NCI-H1092 (cell line): ENCODE results near the gene DAP3.
"Not testable (repeated sequence)": the region's sequence is repeated elsewhere in the genome, so short reads cannot be mapped to it uniquely, and the experiment has no call there.

Source experiments
- DNase-seq: peaks from one replicate; lab custom pipeline; 2025; lab: John Stamatoyannopoulos, UW

Gene DAP3

DNA sequence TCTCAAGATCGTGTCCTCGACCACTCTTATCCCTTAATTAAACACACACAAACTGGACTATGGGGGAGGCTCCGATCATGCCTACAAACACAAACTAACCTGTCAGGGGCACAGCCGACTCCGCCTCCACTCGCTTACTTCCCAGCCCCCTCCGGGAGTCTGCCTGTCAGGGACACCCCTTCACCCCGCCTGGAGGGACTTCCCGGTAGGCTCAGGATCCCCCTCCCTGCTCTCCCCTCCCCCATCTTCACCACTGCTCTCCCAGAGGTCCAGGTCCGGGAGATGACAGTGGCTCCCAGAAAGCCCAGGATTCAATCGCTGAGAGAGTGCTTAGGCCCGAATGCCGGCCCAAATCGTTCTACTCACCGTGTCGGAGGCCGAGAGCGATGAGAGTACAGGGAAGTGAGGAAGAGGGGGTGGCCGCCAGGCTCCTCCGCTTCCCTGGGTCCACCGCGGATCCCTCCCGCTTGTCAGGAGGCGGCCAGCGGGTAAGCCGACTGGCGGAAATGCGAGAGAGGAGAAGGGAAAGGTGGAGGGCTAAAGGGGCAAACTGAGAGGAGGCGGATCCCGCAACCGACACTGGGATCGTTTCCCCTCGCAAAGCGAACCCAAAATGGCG lies 1.1 kb upstream of the DAP3 start:
- DNase-seq, result not testable (repeated sequence)

DNA sequence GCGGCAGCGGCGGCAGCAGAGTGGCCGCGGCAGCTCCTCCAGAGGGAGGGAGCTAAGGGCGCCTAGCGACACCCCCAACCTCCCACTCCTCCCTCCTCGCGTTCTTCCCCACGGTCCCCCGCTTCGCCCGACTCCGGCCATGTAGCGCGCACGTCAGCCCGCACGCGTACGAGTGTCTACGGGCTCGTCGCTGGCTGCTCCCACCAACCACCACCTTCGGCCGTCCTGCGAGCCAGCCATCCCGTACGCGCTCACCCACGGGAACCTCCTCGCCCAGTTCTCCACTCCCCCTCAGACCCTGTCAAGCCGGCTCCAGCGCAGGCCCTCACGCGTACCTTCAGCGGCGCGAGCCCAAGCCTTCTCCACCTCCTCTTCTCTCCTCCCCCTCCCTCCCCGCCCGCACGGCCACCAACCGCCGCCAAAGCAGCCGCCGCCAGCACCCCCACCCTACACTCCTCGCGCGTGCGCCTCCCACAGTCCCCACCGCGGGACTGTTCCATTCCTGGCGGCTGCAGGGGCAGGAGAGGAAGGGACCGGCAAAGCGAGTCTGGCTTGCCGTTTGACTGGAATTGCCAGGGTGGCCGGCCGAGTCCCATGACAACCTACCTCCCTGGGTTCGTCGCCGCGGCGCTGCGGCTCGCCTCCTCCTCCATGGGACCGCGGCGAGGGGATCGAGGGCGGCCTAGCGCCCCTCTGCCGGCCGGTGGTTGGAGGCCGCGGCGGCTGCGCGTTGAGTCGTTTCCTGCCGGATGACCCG lies 389 bp upstream of the DAP3 start, which contains the start of gene YY1AP1:
TSS of gene YY1AP1 (minus strand) at position 451 of the 757 bp plus-strand sequence. CDS start 8,338 bp downstream, outside the sequence.
- peak; percentile 84 for DNase-seq

DNA sequence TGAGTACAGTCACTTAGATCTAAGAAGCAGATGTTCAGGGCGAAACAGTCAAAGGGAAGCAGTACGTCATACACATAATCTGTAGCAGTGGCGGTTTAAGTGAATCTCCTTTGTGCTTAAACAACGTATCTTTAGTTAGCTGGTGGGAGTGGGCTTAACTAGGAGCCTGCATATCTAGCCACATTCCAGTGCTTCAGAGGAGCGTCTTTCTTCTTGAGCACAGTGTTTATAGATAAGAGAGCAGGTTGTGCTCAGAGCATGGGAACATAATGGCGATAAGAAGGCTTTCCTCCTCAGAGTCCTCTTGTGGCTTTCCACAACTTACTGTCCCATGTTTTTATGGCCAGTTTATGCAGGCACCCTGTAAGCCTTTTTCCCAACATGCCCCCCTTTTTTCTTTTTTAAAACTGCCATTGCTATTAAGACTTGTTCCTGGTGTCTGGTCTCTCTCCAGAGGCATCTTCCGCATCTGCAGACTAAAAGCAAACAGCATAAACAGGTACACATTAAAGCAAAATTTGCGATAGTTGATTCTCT lies 3.2 kb downstream of the DAP3 start:
- no peak for DNase-seq

DNA sequence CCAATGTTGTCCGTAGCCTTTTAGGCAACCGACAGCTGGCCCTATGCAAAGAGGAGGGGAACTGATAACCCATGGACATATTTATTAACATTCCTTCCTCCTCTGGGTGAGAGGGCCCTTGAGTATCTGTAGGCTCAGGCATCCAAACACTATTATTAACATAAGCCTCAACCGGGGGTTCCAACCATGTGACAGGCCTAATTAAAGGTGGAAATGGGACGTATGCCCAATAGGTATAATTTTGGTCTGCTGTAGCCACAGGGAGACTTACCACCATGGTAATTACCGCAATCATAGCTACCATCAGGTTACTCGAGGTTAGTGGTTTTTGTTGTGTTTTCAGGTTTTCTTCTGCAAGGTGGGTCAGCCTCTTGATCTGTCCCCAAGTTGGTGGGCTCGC lies 5.3 kb downstream of the DAP3 start:
- no peak for DNase-seq

DNA sequence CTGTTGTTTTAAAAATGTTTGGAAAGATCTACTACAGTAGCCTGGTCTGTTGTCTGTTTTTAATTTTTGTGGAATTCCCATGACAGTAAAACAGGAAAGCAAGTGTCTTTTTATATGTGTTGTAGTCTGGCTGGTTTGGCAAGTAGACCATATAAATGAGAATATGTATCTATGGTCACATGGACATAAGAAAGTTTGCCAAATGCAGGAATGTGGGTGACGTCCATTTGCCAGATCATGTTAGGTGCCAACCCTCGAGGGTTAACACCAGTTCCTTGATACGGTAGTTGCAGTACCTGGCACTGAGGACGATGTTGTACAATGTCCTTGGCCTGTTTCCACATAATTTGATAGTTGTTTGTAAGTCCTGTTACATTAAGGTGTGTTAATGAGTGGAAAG lies 6.2 kb downstream of the DAP3 start:
- DNase-seq, result no peak

DNA sequence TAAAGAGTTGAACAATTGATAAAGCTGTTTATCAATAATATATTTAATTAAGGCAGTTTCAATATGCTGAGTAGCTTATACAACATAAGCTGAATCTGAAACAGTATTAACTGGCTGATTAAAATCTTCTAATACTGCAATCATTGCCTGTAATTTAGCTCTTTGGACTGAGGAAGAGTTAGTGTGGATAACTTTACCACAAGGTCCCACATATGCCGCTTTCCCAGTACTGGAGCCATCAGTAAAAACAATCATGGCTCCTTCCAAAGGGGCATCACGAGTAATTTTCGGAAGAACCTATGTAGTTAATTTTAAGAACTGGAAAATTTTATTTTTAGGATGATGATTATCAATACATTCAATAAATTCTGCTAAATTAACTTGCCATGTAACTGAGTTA lies 6.7 kb downstream of the DAP3 start:
- DNase-seq, result no peak

DNA sequence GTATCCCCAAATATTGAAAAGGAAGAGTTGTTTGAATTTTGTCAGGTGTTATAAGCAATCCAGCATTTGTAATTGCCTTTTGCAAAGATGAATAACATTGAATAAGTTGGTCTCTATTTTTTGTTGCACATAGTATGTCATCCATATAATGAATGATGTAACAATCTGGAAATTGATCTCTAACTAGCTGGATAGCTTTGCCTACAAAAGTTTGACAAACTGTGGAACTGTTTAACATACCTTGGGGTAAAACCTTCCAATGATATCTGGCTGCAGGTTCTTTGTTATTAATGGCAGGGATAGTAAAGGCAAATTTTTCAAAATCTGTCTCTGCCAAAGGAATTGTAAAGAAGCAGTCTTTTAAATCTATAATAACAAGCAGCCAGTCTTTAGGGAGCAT lies 7.6 kb downstream of the DAP3 start:
- DNase-seq, result no peak

DNA sequence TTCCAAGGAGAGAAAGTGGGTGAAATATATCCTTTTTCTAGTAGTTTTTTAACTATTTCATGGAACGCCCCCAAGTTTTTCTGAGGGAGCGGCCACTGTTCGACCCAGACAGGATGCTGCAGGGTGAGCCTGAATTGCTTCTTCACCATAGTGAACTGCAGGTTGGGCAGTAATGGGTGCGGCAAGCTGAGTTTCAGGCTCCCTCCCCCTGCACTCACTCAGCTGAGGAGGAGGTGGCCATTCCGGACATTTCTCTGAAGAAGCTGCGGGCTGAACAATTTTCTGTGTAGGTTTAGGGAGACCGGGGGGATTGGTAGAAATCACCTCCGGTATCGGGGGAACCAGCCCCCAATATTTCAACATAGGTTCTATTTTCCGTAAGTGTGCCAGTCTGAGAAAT lies 8.2 kb downstream of the DAP3 start:
- DNase-seq, result no peak

DNA sequence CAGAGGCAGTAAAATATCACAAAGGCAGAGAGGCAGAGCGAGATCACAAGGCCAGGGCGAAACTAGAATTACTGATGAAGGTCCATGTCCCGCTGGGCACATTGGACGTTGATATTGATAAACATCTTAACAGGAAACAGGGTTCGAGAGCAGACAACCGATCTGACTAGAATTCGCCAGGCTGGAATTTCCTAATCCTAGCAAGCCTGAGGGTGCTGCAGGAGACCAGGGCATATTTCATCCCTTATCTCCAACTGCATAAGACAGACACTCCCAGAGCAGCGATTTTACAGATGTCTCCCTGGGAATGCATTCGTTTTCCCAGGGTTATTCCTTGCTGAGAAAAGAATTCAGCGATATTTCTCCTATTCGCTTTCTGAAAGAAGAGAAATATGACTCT lies 8.7 kb downstream of the DAP3 start:
- DNase-seq, result not testable (repeated sequence)

DNA sequence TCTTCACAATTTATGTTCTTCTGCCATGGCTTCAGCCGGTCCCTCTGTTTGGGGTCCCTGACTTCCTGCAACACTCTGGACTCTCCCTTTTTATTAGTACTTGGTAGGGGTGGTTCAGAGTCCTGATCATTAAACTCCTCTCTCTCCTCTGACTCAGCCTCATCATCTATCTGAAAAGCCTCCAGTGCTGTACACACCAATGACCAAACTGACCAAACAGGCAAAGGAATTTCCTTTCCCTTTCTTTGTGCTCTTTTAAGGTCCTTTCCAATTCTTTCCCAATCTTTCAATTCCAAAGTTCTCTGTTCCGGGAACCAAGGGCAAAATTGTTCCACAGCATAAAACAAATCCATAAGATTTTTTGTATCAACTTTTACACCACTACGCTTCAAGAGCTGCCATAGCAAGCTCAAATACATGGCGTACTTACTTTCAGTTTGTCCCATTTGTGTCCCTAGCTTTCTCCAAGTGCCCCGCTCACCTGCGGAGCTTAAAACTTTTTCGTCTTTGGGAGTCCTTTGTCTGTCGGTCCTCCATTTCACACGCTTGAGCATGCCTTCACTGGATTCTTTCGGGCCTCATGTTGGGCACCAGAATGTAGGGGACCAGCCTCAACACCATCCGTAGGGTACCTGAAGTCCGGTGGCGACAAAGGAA lies 9.6 kb downstream of the DAP3 start:
- no peak for DNase-seq

DNA sequence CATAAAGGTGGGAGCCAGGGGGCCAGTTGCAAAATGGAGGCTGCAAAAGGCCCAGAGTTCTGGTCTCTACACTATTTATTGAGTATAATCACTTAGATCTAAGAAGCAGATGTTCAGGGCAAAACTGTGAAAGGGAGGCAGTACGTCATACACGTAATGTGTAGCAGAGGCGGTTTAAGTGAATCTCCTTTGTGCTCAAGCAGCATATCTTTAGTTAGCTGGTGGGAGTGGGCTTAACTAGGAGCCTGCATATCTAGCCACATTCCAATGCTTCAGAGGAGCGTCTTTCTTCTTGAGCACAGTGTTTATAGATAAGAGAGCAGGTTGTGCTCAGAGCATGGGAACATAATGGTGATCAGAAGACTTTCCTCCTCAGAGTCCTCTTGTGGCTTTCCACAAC lies 10.2 kb downstream of the DAP3 start:
- DNase-seq, result not testable (repeated sequence)

DNA sequence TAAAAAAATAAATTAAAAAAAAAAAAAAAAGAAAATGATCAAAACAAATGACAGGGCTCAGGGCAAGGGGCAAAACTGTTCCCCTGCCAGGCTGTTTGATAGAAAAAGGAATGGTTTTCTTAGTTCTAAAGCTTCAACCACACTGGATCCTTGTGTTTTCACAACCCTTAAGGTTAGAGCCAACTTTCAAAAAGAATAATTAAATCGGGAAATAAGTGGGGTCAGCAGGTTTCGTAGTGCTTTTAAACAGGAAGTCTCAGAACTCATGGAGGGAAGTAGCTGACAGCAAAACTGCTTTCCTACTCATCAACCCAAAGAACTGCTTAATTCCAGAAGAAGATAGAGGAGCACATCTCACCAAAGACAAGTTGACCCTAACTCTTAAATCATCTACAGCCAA lies 12.8 kb downstream of the DAP3 start:
- DNase-seq, result not testable (repeated sequence)

DNA sequence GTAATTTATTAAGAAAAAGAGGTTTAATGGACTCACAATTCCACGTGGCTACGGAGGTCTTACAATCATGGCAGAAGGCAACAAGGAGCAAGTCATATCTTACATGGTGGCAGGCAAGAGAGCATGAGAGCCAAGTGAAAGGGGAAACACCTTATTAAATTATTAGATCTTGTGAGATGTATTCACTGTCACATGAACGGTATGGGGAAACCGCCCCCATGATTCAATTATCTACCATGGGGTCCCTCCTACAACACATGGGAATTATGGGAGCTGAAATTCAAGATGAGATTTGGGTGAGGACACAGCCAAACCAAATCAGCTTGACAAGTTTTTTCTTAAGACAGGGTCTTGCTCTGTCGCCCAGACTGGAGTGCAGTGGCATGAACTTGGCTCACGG lies 14.3 kb downstream of the DAP3 start:
- DNase-seq, result no peak

DNA sequence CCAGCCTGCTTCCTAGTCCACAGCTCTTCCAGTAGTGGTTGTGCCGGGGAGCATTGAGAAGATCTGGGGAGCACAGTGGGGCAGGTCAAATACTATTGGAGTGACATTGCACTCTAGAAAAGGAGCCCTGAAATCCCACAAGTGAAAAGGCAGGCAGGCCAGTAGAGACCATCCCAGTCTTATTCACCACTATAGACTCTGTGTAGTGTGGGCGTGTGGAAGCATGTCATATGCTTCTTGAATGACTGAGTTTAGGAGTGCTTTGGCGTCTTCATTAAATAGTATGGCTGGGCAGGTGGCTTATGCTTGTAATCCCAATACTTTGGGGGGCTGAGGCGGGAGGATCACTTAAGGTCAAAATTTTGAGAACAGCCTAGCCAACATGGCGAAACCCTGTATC lies 15.5 kb downstream of the DAP3 start:
- not testable (repeated sequence) for DNase-seq

DNA sequence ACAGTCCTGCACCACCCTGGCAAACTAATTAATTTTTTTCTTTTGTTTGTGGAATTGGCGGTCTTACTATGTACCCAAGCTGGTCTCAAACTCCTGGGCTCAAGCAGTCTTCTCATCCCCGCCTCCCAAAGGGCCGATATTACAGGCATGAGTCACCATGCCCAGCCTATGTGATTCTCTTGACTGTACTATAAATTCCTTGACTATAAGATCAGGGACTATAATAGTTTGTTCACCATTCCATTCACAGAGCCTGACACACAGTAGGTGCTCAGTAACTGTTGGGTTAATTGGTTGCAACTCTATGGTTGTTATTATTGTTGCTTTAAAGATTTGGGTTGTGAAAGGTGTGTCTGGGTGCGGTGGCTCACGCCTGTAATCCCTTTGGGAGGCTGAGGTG lies 17.2 kb downstream of the DAP3 start:
- no peak for DNase-seq

DNA sequence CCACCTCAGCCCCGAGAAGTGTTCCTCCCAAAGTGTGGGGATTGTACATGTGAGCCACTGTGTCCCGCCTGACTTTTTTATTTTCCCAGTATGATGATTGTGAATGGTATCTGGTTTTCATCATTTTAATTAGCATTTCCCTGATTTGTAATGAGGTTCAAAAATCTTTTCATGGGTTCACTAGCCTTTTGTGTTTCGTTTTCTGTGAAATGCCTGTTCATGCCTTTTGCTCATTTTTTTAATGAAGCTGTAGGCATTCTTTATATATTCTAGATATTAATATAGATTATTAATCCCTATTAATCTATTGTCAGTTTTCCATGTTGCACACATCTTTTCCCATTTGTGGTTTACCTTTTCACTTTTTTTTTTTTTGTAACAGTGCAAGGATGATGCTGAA lies 20.5 kb downstream of the DAP3 start:
- DNase-seq, result no peak

DNA sequence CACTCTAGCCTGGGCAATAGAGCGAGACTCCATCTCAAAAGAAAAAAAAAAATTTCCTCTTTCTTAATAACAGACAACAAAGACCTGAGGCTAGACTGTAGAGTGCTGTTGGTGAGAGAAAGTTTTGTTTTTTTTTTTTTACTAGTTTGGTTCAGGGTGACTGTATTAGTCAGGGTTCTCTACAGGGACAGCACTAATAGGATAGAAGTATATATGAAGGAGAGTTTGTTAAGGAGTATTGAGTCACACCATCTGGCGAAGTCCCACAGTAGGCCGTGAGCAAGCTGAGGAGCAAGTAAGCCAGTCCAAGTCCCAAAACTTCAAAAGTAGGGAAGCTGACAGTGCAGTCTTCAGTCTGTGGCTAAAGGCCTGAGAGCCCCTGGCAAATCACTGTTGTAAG lies 22.6 kb downstream of the DAP3 start:
- not testable (repeated sequence) for DNase-seq

DNA sequence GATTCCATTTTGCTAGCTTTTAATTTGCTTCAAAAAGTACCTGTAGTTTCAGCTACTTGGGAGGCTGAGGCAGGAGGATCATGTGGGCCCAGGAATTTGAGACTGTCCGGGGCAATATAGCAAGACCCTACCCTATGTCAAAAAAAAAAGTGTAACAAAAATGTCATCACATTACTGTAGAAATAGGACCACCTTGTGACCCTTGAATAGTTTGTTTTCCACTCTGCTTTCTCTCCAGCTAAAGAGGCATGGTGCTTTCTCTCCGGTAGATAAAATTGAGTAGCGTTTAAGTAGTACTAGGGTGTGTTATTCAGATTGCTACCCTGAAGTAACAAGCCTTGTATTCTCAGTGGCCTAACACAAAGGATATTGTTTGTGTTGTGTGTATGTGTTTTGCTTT lies 23.7 kb downstream of the DAP3 start:
- not testable (repeated sequence) for DNase-seq

DNA sequence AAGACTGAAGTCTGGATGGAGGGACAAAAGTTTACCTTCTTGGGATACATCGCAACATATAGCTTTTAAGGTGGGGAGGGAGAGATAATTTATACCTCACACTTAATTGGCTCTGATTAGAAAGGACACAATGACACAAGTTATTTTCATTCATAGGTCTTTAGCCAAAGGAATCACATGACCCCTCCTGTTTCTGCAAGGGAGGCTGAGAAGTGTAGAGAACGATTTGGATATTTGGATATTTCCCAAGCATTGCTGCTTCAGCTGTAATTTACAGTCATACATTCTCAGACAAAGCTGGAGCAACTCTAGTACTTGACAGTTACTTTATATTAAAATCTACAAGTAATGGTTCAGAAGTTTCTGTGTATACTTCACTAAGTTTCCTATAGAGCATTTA lies 24.2 kb downstream of the DAP3 start:
- no peak for DNase-seq

DNA sequence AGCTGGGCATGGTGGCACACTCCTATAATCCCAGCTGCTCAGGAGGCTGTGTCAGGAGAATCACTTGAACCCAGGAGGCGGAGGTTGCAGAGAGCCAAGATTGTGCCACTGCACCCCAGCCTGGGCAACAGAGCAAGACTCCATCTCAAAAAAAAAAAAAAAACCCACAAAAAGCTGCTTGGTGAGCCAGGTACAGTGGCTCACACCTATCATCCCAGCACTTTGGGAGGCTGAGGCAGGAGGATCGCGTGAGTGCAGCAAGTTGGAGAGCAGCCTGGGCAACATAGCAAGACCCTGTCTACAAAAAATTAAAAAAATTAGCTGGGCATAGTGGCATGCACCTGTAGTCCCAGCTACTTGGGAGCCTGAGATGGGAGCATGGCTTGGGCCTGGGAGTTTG lies 26.2 kb downstream of the DAP3 start:
- DNase-seq, result not testable (repeated sequence)

DNA sequence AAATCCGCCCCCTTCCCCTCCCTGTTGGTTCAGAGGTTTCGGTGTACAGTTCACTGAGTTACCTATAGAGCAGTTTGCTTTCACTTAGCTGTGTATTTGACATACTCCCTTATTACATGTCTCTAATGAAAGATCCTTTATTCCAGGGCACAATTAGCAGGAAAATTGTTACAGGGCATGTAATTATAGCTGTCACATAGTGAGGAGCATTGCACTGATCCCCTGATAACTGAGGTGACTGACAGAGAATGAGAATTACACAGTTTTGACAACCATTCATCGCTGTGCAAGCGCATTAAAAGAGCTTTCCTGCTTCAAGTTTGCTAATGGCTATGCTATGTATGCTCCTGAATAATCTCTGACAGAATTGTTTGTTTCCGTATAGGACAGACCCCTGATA lies 26.9 kb downstream of the DAP3 start:
- DNase-seq, result no peak

DNA sequence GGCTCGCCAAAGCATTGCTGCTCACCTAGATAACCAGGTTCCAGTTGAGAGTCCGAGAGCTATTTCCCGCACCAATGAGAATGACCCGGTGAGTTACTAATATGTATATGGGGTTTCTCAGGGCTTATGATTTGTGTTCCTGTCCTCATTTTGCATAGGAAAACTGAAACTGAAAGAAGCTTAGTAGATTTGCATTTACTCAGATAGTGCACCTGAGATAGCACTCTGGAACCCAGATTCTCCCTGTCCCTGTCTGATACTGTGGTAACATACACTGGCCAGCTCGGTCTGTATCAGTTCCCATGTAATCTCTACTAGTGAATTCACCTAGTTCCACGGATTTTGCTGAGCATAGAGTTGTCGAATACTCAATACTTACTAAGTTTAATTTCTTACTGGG lies 28.1 kb downstream of the DAP3 start:
- DNase-seq, result no peak

DNA sequence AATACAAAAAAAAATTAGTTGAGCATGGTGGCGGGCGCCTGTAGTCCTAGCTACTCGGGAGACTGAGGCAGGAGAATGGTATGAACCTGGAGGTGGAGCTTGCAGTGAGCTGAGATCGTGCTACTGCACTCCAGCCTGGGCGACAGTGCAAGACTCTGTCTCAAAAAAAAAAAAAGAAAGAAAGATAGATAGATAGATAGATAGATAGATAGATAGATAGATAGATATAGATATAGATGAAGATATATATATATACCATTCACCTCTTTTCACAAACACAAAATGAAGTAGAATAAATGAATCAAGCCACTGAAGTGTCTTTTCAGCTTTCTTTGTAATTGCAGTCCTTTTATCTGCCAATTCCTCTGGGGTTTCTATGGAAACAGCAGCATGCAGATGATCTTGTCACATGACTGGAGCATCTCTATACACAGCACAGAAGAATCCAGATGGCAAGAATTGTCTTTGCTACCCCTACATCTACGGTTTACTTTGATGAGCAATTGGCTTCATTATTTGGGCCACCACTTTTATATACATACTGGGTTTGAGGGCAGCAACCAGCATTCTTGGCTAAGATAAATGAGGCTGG lies 29.7 kb downstream of the DAP3 start:
- DNase-seq, result not testable (repeated sequence)
